Fibroblast of peridontal ligament (primary cell): ENCODE measurements around the gene GNRHR.
"Not testable (repeated sequence)": the region's sequence is repeated elsewhere in the genome, so short reads cannot be mapped to it uniquely, and the experiment has no call there.

ENCODE experiments used
- DNase-seq: peaks from one replicate; pipeline ENCODE4 v3.0.0-alpha.2; 2010; ENCODE audit errors: extremely low read depth

GNRHR gene, protein sequence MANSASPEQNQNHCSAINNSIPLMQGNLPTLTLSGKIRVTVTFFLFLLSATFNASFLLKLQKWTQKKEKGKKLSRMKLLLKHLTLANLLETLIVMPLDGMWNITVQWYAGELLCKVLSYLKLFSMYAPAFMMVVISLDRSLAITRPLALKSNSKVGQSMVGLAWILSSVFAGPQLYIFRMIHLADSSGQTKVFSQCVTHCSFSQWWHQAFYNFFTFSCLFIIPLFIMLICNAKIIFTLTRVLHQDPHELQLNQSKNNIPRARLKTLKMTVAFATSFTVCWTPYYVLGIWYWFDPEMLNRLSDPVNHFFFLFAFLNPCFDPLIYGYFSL

DNA sequence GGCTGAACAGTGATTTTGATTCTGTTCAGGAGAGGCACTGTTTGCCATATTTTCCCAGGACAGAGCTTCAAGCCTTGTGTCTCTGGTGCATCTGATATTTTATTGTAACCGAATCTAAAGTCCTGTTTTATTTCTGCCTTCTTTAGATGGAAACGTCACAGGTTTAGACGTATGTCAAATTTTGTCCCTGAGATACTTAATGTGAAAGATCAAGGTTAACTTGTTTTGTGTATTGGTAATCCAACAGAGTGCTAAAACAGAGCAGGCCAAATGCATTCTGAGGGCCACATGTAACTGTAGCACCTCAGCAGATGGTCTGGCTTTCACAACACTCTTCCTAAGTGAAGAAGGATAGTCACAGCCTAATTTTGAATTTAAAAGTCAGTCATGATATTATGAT, at the start of gene GNRHR:
TSS of gene GNRHR (minus strand) at position 101 of the 400 bp plus-strand sequence. CDS start at position 48, 53 bp downstream.
- no peak for DNase-seq

DNA sequence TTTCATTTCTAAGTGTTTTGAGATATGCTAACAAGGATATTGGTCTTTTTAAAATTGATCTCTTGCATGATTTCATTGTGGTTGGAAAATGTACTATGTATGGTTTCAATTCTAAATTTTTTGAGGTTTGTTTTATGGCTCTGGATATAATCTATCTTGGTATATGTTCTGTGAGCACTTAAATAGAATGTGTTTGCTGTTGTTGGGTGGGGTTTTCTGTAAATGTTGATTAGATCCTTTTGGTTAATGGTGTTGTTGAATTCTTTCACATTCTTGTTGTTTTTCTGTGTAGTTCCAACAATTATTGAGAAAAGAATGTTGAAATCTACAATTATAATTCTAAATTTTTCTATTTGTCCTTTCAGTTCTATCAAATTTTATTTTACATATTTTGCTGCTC, 42.6 kb upstream of the GNRHR start:
- no peak for DNase-seq

DNA sequence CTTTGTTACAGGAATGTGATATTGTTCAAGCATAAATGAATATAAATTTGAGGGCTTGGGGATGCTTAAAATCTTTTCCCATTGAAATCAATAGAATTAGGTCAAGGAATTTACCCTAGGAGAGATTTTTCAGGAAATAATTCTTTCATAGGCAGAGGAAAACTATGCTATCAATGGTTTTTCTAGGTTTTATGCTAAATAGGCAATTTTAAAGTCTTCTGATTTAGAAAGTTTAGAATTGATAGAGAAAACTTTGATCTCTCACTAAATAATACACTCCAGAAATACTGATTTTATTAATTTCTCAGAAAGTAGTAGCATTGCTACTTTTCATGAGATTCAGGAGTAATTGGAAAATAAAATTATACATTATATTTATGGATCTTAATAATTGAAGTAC, 36.5 kb upstream of the GNRHR start:
- no peak for DNase-seq

DNA sequence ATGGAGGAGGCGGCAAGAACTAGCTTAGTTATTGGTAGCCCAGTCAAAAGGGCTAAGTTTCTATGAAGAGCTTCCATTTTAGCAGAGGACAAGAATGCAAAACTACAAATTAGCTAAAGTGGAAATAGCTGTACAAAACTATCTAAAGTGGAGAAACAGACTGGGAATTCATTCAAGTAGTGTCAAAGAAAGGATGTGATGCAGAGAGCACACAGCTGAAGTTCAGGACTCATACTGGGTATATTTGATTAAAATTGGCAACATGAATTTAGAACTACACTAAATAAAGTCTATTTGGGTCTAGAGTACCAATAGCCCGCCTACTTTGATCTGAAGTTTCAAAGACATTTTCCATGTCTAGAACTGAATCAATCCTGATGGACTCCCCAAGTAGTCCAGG, 33.1 kb upstream of the GNRHR start:
- DNase-seq, result no peak

DNA sequence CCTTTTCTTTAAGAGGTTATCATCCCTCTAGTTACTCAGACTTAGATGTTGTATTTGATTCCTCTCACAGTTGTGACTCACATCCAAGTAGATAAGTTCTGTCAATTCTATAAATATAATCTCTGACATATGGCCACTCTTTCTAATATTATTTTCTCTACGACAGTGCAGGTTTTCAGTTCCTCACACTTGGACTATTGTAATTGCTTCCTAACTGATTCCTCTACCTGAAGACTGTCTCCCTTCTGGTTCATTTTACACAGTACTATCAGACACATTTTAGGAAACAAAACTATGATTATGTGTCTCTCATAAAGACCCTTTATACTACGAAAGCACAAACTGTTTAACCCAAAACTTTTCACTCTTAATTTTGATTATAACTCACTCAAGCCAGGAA, 31.3 kb upstream of the GNRHR start:
- DNase-seq, result no peak

DNA sequence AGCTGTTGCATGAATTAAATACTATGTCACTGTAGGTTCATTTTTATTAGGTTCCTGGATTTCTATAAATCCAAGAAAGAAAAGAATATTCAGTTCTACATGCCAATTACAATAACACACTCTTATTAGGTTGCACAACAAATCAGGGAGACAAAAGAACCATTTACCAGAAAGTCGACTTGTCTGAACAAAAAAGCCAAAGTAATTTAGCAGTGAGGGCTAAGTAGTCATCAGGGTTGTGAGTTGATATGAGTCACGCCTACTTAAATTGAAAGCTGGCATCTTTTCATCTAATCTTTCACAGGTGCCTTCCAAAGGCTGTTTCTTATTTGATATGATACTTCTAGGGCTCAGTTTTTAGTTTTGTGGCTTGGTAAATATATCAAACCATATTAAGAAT, 25.4 kb upstream of the GNRHR start:
- DNase-seq, result peak; percentile 4

DNA sequence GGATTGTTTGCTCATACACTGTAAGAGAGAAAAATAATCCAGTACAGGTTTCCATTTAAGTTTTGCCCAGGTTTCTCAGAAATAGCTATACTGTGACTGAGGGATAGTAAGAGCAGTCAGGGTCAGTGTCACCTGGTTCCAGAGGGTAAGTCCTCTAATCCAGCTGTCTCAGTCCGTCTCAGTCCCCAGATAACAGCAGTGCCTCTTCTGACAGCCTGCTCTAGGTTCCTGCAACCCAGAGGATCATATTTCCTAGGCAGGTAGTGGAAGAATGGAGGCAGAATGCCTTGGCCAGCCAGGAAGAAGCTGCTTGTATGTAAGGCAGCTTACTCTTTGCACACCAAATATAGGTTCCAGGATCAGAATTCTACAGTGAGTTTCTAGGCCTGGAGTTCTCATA, 22.6 kb upstream of the GNRHR start:
- no peak for DNase-seq

DNA sequence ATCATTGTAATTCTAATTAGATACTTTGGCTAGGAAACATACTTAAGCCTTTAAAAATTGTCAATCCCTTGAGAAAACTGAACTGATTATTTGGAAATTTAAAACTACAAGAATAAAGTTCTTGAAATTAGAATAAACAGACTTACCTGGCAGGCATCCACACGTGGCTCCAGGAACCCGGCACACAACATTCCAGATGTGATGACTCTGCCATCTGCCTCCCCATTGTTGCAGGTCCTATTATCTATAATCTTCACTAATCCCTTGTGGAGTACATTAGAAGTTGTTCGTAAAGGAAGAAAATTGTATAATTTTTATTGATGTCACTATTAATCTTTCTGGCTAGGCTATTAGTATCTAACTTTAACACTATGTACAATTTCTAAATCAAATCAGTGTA, 16.2 kb upstream of the GNRHR start:
- DNase-seq, result no peak

DNA sequence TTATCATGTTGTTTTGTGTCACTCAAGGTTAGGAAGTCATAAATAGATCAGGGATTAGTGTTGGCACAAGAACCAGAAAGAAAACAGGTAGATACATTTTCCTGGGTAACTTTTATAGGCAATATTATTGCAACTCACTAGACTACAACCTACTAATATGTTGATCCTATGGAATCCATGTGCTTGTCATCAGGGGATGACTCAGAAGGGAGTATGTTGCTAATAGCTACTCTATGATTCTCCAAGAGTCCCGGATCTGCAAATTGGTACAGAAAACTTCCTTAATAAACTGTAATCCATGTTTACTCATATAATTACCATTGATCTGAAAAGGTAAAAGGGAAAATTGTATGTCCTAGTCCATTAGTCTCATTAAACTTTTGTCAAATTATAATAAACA, 11.7 kb upstream of the GNRHR start:
- DNase-seq, result no peak

DNA sequence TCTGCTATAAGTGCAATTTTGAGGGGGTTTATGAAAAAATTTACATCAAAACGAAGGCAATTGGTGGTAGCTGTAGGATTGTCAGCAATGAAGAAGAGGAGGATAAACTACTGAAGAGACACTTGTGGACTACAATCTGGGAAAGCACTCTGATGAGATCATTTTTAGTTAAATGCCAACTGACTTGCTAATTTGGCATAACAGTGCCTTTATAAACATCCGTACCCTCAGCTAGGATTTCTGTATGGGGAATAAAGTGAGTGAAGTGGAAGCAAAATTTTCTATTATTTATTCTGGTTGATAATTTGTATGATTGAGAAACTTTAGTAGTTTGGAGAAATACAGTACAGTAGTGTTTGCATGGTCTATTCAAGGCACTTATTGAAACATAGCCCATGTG, 11.2 kb upstream of the GNRHR start:
- DNase-seq, result peak; percentile 47

DNA sequence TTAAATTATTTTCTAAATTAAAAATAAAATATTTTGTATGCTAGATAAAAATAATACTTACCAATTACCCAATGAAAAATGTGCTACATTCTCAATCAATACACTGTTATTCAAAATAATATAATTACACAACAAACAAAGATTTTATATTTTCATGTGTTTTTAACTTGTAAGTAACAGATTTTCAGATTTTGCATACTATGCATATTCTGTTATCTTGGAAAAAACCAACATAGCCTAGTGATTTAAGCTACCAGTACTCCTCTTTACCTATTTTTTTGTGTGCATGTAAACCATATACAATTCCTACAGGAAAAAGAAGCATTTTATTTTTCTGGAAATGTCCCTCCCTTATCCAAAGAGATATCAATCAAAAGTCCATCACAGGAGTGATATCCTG, 10.0 kb upstream of the GNRHR start:
- DNase-seq, result no peak

DNA sequence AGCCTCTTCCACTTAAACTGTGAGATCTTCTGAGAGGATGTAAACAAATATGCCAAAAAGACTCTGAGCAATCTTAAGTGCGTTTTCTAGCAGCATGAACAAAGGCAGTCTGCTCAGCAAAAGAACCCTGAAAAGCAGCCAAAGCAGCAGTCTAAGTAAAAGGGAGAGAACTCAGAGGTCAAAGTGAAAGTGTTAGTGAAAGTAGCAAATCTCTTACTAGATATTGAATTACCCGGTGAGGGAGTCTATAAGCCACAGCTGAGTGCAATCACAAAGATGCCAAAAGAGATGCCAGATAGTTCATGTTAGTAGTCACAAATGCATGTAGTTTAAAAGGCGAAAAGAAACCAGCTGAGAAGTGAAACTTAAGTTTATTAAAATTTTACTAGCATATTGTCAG, 7.9 kb upstream of the GNRHR start:
- DNase-seq, result peak; percentile 71

DNA sequence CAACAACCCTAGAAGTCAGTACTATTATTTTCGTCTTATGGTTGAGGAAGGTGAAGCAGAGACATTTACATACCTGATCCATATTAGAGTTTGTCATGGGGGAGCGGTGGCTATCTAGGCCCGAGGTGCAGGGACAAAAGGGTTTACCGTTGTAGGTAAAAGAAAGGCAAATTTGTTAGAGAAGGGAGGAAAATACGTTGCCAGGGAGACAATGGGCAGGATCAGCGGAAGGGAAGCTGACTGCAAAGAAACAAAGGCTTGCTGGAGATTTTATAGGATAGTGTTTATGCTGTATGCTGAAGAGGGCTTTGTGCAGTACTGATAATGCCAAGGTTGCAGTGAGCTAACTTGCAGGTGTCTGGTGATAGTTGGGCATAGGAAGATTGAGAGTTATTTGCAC, 2.8 kb upstream of the GNRHR start:
- not testable (repeated sequence) for DNase-seq

DNA sequence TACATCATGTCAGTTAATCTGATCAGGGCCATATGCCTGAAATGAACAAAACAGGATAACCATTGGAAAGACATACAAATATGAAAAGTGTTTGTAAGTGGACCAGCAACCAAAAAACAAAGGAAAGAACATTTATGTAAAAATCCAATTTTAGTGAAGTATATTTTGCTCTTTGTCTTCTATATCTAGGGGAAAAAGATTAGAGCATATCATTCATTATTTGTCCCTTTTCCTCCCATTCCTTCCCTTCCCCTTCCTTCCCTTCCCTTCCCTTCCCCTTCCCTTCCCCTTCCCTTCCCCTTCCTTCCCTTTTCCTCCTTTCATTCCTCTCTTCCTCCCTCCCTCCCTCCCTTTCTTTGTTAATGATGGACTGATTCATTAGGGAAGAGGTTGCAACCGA, 1.8 kb upstream of the GNRHR start:
- no peak for DNase-seq

DNA sequence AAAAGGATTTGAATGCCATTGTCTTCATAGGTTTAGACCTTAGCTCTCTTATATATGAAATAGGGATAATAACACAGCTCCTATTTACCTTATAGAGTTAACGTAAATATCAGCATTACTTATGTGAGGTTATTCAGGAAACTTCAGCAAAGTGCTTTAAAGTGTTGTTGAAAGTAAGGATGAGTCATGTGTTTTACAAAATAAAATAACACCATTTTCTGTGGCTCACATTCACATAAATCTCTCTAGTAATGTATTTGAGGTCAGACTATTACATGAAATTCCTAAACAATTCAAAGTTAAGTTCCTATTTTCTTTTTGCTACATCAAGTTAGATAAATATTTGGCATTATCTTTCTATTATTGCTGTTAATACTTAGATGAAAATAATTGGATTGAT, 2.9 kb downstream of the GNRHR start:
- DNase-seq, result peak; percentile 34

DNA sequence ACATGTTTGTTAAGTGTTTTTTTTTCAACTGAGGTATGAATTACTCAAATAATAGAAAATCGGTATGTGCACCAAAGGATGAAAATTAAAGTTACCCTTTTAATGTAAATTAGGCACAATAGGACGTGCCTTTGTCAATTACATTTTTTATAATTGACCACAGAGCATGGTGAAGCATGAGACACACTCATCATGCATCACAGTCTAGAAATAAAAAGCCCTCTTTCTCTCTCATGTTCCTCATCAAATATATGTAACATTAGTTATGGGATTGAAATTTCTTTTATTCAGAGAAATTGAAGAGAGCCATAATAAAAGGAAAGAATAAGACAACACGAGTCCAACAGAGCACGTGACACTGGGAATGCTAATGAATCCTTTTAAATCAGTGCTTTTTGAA, 3.5 kb downstream of the GNRHR start:
- no peak for DNase-seq

DNA sequence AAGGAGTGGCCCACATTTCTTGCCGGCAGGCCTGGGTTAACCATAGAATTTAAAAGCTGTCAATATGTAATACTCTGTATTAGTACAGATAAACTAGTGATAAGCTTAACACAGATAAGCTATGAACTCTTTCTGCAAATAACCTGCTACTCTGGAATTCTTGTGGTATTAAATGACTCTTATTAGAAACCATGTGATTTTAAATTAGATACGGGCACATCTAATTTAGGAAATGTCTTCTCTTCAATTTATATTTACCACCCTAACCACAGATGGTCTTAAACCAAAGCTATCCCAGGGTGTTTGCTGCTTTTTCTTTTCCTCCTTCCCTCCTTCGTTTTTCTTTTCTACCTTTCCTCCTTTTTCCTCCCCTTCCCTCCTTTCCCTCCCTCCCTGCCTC, 4.9 kb downstream of the GNRHR start:
- DNase-seq, result no peak

DNA sequence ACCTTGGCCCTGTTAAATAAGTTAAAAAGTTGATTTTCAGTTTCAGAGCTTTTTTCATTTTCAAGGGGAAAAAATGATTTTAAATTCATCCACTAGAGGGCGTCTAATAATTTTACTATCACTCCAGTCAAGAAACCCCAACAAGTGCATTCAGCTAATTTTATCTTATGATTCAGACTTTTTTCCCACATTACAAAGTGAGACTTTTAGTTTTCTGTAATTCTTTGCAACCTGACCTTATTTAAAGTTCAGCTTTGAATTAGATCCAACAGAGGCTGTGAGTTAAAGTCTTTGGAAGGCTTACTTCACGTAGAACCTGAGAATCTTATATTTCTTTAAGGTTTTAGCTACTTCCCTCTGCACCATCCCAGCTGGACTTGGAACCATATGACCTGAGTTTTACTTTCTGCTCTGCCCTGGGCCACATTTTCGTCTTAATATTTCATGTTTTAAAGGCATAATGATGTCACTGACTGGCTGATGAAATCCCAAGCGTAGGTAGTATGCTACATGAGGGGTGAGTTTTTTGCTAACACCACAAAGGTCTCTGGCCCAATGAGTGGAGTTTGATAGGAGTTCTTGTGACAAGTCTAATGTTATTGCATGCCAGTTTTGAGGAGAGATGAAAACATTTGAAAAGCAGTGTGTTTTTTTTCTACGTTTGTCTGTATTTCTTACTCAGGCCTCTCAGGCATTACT, 7.2 kb downstream of the GNRHR start:
- DNase-seq, result peak; percentile 71

DNA sequence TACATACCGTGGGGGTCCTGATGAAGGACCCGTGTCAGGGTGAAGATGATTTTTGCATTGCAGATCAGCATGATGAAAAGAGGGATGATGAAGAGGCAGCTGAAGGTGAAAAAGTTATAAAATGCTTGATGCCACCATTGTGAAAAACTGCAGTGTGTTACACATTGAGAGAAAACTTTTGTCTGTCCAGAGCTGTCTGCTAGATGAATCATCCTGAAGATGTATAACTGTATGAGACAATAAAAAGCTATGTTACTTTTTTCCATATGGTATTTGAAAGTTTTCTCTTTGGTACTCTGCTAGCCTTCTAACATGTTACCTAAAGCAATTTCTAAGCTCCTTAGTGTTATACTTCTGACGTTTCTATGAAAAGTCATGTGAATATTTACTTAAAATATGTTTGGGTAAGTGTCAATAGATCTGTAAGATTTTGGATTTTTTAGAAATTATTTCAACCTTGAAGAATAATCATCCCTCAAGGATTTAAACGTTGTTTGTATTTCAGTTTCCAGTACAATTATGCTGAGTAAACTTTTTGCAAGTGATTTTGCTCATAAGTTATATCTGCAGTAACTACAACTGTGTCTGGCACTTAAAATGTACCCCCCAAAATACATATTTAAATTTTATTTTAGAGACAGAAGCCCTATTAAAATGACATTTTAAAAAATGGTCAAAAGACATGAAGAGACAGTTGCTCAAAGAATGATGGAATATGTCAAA, 9.5 kb downstream of the GNRHR start:
- peak; percentile 27 for DNase-seq

DNA sequence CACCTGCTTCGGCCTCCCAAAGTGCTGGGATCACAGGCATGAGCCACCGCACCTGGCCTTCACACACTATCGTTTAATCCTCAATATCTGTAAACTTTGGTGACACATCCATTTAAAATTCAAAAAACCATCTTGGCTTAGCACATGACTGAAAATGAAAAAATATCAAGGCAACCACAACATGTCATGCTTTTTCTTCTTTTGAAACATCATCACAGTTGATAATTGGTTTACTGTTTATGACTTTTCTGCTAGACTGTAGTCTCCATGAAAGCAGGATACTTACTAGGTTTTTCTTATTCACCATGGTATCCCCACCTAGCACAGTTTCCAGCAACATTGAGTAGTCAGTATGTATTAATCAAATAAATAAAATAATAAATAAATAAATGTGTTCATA, 11.0 kb downstream of the GNRHR start:
- no peak for DNase-seq

DNA sequence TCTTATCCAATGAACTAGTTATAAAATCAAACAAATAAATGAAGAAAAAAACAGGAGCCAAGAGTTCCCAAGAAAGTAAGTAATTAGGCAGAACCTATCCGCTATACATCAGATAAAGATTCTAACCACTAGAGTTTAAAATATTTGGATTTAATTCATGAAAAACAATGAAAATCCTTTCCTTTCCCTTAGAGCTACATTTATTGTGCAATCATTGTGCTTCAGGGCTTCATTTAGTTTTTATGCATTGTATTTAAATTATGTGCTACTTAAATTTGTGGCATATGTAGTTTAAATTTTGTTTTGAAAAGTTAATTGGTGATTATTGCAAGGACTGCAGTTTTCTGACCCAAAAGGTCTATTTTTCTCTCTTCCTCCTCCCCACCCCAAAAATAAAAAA, 17.9 kb downstream of the GNRHR start:
- no peak for DNase-seq

DNA sequence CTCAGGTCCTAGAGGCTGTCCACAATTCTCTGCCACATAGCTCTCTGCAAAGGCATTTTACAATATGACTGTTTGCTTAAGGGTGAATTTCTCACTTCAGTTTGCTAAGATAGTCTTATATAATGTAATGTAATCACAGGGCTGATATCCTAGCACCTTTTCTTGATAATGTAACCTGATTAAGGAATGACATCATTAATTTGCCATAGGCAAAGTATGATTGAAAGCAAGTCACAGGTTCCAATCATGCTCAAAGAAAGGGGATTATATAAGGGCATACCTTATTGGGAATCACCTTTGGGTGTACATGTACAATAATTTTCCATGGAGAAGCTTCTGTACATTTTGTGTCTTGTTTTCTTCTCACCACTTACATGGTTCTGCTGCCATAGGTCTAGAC, 18.9 kb downstream of the GNRHR start:
- DNase-seq, result no peak

DNA sequence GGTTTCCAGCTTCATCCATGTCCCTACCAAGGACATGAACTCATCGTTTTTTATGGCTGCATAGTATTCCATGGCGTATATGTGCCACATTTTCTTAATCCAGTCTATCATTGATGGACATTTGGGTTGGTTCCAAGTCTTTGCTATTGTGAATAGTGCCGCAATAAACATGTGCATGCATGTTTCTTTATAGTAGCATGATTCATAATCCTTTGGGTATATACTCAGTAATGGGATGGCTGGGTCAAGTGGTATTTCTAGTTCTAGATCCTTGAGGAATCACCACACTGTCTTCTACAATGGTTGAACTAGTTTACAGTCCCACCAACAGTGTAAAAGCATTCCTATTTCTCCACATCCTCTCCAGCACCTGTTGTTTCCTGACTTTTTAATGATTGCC, 23.7 kb downstream of the GNRHR start:
- not testable (repeated sequence) for DNase-seq
